IPS-20b (cell line): ENCODE measurements around the gene ZSWIM3.

Experiments
- H3K27ac ChIP-seq: one replicate; pipeline ENCODE4 v1.5.1; 2013; ENCODE audit warnings: low read length
- H3K27me3 ChIP-seq: 2 replicates; pipeline ENCODE4 v1.6.1; 2013; ENCODE audit warnings: mild to moderate bottlenecking, low read length, inconsistent platforms; ENCODE audit not compliant: insufficient read depth
- H3K36me3 ChIP-seq: 2 replicates; pipeline ENCODE4 v1.6.1; 2013; ENCODE audit warnings: low read depth, mild to moderate bottlenecking, inconsistent platforms, low read length, moderate library complexity; ENCODE audit not compliant: insufficient read depth
- H3K4me1 ChIP-seq: 2 replicates; pipeline ENCODE4 v1.6.1; 2013; ENCODE audit warnings: mild to moderate bottlenecking, control low read depth, inconsistent platforms, low read length, moderate library complexity; ENCODE audit not compliant: insufficient read depth
- H3K4me3 ChIP-seq: 2 replicates; pipeline ENCODE4 v1.5.1; 2013; ENCODE audit warnings: mild to moderate bottlenecking, low read length, inconsistent platforms
- H3K9ac ChIP-seq: 2 replicates; pipeline ENCODE4 v1.6.1; 2013; ENCODE audit warnings: low read depth, mild to moderate bottlenecking, inconsistent platforms, low read length, moderate library complexity
- H3K9me3 ChIP-seq: 2 replicates; pipeline ENCODE4 v1.6.1; 2013; ENCODE audit warnings: mild to moderate bottlenecking, low read depth, low read length, inconsistent platforms; ENCODE audit not compliant: insufficient read depth

The ZSWIM3 gene

DNA sequence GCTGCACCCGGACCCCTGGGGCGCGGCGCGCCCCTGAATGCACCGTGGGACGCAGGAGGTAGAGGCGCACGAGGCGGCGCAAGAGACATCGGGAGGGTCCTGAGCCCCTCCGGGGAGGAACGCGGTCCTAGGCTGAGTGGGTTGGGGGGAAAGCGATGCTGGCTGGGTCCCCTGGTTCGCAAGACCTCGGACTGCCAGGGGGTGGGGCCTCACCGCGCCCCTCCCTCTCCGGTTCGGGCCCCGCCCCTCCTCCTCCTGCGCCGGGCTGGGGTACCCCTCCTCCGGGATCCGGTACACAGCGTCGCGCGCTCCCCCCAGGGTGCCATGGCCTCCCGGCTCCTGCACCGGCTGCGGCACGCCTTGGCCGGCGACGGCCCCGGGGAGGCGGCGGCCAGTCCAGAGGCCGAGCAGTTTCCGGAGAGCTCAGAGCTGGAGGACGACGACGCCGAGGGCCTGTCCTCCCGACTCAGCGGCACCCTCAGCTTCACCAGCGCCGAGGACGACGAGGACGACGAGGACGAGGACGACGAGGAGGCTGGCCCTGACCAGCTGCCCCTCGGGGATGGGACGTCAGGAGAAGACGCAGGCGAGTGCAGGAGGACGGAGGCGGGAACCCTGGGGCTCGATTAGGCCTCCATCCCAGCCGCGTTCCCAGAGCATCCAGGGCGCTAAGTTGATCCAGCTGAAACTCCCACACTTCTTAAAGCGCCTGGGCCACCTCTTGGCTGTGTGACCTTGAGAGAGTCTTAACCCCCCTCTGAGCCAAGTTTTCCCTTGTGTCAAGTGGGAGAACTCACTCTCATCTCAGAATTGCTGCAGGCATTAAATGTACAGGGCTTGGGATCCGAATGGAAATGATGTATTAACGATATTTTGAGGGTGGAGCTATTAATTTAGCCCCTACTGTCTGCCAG lies 23.3 kb upstream of the ZSWIM3 start:
- Histone ChIP-seq H3K4me3 (peak overlapping the region; percentile 67), H3K9ac (peak overlapping the region; percentile 71; the same call in 1 of the 2 replicates), H3K4me1 (peaks cover 3% of the 10 kb centered on the region), H3K27ac (peak overlapping the region; percentile 32), H3K36me3 (peaks cover 10% of the 10 kb centered on the region), H3K27me3 (no peaks in the 10 kb centered on the region), H3K9me3 (no peaks in the 10 kb centered on the region)

DNA sequence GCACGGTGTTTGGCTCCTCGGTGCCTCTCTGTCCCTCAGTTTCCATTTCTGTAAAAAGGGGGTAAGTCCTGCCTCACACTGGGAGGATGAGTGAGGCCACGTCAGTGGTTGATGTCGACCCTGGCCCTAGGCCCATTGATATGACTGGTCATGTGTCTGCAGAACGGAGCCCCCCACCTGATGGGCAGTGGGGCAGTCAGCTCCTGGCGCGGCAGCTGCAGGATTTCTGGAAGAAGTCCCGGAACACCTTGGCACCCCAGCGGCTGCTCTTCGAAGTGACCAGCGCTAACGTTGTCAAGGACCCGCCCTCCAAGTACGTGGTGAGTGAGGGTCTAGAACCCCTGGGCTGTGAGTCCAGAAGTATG lies 22.6 kb upstream of the ZSWIM3 start:
- peaks cover 10% of the 10 kb centered on the region for H3K36me3 ChIP-seq
- H3K9ac ChIP-seq: peak overlapping the region; percentile 71; the same call in 1 of the 2 replicates
- H3K27me3 ChIP-seq: no peaks in the 10 kb centered on the region
- H3K4me1 ChIP-seq: peaks cover 3% of the 10 kb centered on the region
- no peaks in the 10 kb centered on the region for H3K9me3 ChIP-seq
- peak overlapping the region; percentile 67 for H3K4me3 ChIP-seq
- H3K27ac ChIP-seq: no peak overlapping the region

DNA sequence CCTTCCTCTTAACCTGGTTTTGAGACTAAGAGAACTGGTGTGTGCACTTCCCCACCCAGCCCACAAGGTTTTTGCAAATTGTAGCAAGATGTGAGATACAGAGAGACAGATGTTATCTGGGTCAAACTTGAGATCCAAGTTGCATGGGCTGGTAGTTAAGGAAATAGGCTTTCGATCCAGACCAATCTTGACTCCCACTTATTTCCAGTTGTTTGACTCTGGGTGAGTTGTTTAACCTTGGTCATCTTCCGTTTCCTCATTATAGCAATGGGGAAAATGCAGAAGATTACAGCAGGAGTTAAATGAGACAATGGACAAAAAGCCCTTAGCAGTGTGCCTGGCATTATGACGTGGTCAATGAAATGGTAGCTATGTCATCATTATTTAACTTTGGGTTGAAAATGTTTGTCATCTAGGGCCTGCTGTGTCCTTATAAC lies 22.1 kb upstream of the ZSWIM3 start:
- Histone ChIP-seq H3K36me3 (peaks cover 14% of the 10 kb centered on the region), H3K4me3 (peak overlapping the region; percentile 67; the same call in 1 of the 2 replicates), H3K4me1 (peaks cover 3% of the 10 kb centered on the region), H3K9ac (no peak overlapping the region), H3K9me3 (no peaks in the 10 kb centered on the region), H3K27me3 (no peaks in the 10 kb centered on the region), H3K27ac (no peak overlapping the region)

DNA sequence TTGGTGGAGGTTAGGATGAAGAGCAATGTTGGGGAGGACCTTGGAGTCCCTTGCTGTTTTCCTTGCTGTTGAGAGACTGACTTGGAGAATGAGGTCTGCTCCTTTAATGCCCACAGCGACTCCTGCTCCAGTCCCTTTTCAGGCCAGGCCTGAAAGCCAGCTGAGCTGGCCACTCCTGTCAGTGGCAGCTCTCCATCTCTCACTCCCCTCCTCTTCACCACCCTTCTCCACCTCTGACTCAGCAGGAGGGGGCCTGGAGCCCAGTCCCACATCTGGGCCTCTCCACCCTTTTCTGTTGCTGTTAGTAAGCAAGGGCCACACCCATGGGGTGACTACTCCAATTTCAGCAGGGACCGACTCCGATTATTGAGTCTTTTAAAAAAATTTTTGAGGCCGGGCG lies 21.6 kb upstream of the ZSWIM3 start:
- Histone ChIP-seq H3K9ac (no peak overlapping the region), H3K36me3 (peaks cover 18% of the 10 kb centered on the region), H3K27ac (no peak overlapping the region)

DNA sequence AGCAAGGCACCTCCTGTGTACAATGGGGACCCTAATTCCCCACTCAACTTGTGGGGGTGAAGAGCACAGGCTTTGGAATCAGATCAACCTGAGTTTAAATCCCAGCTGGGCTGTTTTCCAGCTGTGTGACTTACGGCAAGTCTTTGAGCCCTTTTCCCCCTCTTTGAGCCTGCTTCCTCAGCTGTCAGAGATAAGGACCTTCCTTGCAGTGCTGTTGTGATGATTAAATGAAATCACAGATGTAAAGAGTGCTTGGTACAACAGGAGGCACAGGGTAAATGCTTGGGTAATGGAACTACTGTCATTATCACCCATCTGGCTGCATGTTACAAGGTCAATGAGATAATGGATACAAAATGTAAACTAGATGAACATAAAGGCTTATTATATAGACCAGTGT lies 20.6 kb upstream of the ZSWIM3 start:
- Histone ChIP-seq H3K4me3 (no peak overlapping the region), H3K27me3 (no peaks in the 10 kb centered on the region), H3K27ac (no peak overlapping the region), H3K36me3 (peaks cover 28% of the 10 kb centered on the region), H3K9me3 (no peaks in the 10 kb centered on the region), H3K4me1 (peaks cover 3% of the 10 kb centered on the region), H3K9ac (no peak overlapping the region)

More for the DNA sequence above, 21.6 kb upstream of the ZSWIM3 start:
- Histone ChIP-seq H3K27me3 (no peaks in the 10 kb centered on the region), H3K4me1 (peaks cover 3% of the 10 kb centered on the region), H3K4me3 (no peak overlapping the region), H3K9me3 (no peaks in the 10 kb centered on the region)

DNA sequence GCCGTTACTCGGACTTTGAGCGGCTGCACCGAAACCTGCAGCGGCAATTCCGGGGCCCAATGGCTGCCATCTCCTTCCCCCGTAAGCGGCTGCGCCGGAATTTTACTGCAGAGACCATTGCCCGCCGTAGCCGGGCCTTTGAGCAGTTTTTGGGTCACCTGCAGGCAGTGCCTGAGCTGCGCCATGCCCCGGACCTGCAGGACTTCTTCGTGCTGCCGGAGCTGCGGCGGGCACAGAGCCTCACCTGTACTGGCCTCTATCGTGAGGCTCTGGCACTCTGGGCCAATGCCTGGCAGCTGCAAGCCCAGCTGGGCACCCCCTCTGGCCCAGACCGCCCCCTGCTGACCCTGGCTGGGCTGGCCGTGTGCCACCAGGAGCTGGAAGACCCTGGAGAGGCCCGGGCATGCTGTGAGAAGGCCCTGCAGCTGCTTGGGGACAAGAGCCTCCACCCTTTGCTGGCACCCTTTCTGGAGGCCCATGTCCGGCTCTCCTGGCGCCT lies 16.7 kb upstream of the ZSWIM3 start:
- Histone ChIP-seq H3K9ac (no peak overlapping the region), H3K27ac (no peak overlapping the region), H3K27me3 (no peaks in the 10 kb centered on the region), H3K4me1 (no peaks in the 10 kb centered on the region; the same call in 1 of the 2 replicates), H3K36me3 (peaks cover 63% of the 10 kb centered on the region), H3K4me3 (no peak overlapping the region), H3K9me3 (no peaks in the 10 kb centered on the region)

DNA sequence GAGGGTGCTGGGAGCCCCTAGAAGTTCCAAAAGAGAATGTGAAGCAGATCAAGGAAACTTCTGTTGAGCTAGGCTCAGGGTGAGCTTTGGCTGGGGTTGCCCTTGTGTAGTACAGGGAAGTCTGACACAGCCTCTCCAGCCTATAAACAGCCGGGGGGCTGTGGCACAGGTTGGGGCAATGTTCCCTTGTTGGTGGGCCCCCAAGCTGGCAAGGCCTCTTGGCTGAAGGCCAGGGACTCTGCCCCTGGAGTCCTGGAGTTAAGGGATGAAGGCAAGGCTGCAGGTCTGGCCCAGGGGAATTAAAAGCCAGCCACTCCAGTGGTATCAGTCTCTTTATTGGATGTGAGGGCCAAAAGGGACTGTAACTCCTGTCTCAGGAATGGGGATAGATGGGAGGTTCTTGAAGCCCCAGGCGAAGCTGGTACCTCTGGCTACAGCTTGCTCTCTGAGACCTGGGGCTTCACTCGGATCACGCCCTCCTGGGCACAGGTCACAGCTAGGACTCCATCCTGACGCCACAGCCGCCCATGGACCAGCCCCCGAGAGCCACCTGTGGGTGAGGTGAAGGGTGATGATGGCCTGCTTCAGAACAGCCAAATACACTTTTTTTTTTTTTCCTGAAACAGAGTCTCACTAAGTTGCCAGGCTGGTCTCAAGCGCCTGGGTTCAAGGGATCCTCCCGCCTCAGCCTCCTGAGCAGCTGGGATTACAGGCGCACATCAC lies 15.8 kb upstream of the ZSWIM3 start:
- no peak overlapping the region for H3K4me3 ChIP-seq

GRCh38 chr20:45842169-45842812 lies 15.1 kb upstream of the ZSWIM3 start:
- H3K9me3 ChIP-seq: no peaks in the 10 kb centered on the region
- peaks cover 63% of the 10 kb centered on the region for H3K36me3 ChIP-seq
- H3K27me3 ChIP-seq: no peaks in the 10 kb centered on the region
- no peak overlapping the region for H3K27ac ChIP-seq
- no peaks in the 10 kb centered on the region for H3K4me1 ChIP-seq
- no peak overlapping the region for H3K4me3 ChIP-seq
- no peak overlapping the region for H3K9ac ChIP-seq

More for the DNA sequence above, 15.8 kb upstream of the ZSWIM3 start:
- Histone ChIP-seq H3K9ac (no peak overlapping the region), H3K36me3 (peaks cover 69% of the 10 kb centered on the region), H3K27me3 (no peaks in the 10 kb centered on the region), H3K9me3 (no peaks in the 10 kb centered on the region), H3K4me1 (no peaks in the 10 kb centered on the region), H3K27ac (no peak overlapping the region)

- no peaks in the 10 kb centered on the region for H3K27me3 ChIP-seq
- H3K4me3 ChIP-seq: no peak overlapping the region
- no peak overlapping the region for H3K9ac ChIP-seq
- peaks cover 68% of the 10 kb centered on the region for H3K36me3 ChIP-seq
- no peak overlapping the region for H3K27ac ChIP-seq
- no peaks in the 10 kb centered on the region for H3K9me3 ChIP-seq
- H3K4me1 ChIP-seq: no peaks in the 10 kb centered on the region
Observed at GRCh38 chr20:45843506-45843905, 13.9 kb upstream of the ZSWIM3 start.

DNA sequence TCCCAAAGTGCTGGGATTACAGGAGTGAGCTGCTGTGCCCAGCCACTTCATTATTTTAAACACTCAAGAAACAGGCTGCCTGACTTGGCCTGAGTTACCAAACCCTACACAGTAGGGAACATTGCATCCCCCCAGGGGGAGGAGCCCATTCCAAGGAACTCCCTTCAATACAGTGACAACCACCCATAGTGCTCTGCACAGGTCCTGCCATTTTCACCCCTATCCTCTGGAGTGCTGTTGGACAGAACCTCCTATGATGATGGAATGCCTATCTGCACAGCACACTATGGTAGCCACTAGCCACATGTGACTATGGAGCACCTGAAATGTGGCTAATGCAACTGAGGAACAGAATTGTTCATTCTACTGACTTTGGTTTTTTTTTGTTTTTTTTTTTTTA lies 12.0 kb upstream of the ZSWIM3 start:
- H3K27ac ChIP-seq: no peak overlapping the region
- H3K9me3 ChIP-seq: no peaks in the 10 kb centered on the region
- no peak overlapping the region for H3K9ac ChIP-seq
- H3K4me3 ChIP-seq: no peak overlapping the region
- H3K36me3 ChIP-seq: peaks cover 68% of the 10 kb centered on the region
- no peaks in the 10 kb centered on the region for H3K4me1 ChIP-seq
- H3K27me3 ChIP-seq: no peaks in the 10 kb centered on the region

DNA sequence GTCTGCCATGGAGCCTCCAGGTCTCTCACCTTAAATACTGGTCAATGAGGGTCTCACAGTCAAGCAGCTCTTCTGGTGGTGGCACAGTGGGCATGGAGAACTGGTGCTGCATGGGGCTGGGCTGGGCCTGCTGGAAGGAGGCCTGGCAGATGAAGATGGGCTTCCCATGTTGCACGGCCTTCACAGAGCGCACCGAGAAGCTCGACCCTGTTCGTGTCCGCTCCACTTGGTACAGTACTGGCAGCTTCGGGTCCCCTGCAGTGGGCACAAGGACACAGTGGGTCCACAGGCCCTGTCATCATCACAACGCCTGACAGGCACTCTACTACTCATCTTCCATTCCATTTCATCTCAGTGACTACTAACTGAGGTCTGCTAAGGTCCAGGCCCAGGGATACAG lies 9.0 kb upstream of the ZSWIM3 start:
- H3K4me1 ChIP-seq: peaks cover 6% of the 10 kb centered on the region; the same call in 1 of the 2 replicates
- no peaks in the 10 kb centered on the region for H3K27me3 ChIP-seq
- H3K4me3 ChIP-seq: no peak overlapping the region
- H3K9ac ChIP-seq: no peak overlapping the region
- peaks cover 47% of the 10 kb centered on the region for H3K36me3 ChIP-seq
- H3K9me3 ChIP-seq: no peaks in the 10 kb centered on the region
- H3K27ac ChIP-seq: no peak overlapping the region
